IMR-90 (cell line): Measurements from ENCODE around the gene SCFD2. TPM values are rescaled to one million over a fixed set of nuclear protein-coding genes. Genes with fewer than 3 reads are reported as not detected.

Source experiments
- ATAC-seq: fragments of 200-7000 bp; cut with Tn5 transposase; 2 replicates; pipeline ENCODE4 v1.9.1; 2020; ENCODE audit warnings: low read depth, mild to moderate bottlenecking, moderate library complexity
- BruUV-seq: library from RNA; stranded (reverse); fragments of 400-500 nt; replicated peaks from 2 replicates; lab custom pipeline; 2021; lab: Mats Ljungman, UMichigan
- CTCF ChIA-PET: fragments of 300-600 bp; formaldehyde crosslinking; extraction: SDS; loops from one replicate; lab custom pipeline; 2021; ENCODE audit warnings: antibody characterized with exemption; lab: Yijun Ruan, JAX
- POLR2A ChIA-PET: fragments of 300-600 bp; sonication (Branson Sonifier 250); formaldehyde crosslinking; loops from one replicate; lab custom pipeline; 2022; ENCODE audit warnings: antibody characterized with exemption; ENCODE audit not compliant: unreplicated experiment; lab: Charles Lee
- DNase-seq: peaks from one replicate; pipeline ENCODE4 v3.0.0; 2013
- H2AFZ ChIP-seq: replicated peaks from 2 replicates; pipeline ENCODE3; 2013; ENCODE audit warnings: low read length, mild to moderate bottlenecking; ENCODE audit not compliant: poor library complexity
- H2AK5ac ChIP-seq: 2 replicates; pipeline ENCODE4 v1.6.1; 2013; ENCODE audit warnings: low read depth, low read length, inconsistent platforms
- H2AK9ac ChIP-seq: replicated peaks from 2 replicates; pipeline ENCODE3; 2013; ENCODE audit warnings: mild to moderate bottlenecking, low read depth, low read length, moderate library complexity; ENCODE audit not compliant: poor library complexity
- H2BK120ac ChIP-seq: 2 replicates; pipeline ENCODE4 v1.6.1; 2013; ENCODE audit warnings: low read depth, low read length, inconsistent platforms
- H2BK15ac ChIP-seq: 3 replicates; pipeline ENCODE4 v1.6.1; 2013; ENCODE audit warnings: low read depth, low read length, inconsistent platforms
- H2BK20ac ChIP-seq: 2 replicates; pipeline ENCODE4 v1.6.1; 2013; ENCODE audit warnings: low read depth, mild to moderate bottlenecking, inconsistent platforms, low read length, moderate library complexity
- H2BK5ac ChIP-seq: 2 replicates; pipeline ENCODE4 v1.6.1; 2013; ENCODE audit warnings: mild to moderate bottlenecking, low read depth, low read length, inconsistent platforms; ENCODE audit not compliant: poor library complexity, severe bottlenecking
- H3K14ac ChIP-seq: replicated peaks from 2 replicates; pipeline ENCODE4 v1.6.1; 2013; ENCODE audit warnings: low read depth, low read length, inconsistent platforms
- H3K18ac ChIP-seq: 2 replicates; pipeline ENCODE4 v1.6.1; 2013; ENCODE audit warnings: low read depth, low read length, control low read depth
- H3K23ac ChIP-seq: 2 replicates; pipeline ENCODE4 v1.6.1; 2013; ENCODE audit warnings: low read depth, low read length, inconsistent platforms
- H3K27ac ChIP-seq: 2 replicates; pipeline ENCODE4 v1.5.1; 2013; ENCODE audit warnings: mild to moderate bottlenecking, control low read depth, low read length; ENCODE audit not compliant: insufficient read depth
- H3K27me3 ChIP-seq: 2 replicates; pipeline ENCODE4 v1.6.1; 2013; ENCODE audit warnings: low read length; ENCODE audit not compliant: control insufficient read depth, insufficient read depth
- H3K36me3 ChIP-seq: 2 replicates; pipeline ENCODE4 v1.6.1; 2013; ENCODE audit warnings: low read length, mixed read lengths; ENCODE audit not compliant: control insufficient read depth, insufficient read depth
- H3K4ac ChIP-seq: 2 replicates; pipeline ENCODE4 v1.6.1; 2013; ENCODE audit warnings: low read depth, low read length, inconsistent platforms
- H3K4me1 ChIP-seq: 2 replicates; pipeline ENCODE4 v1.6.1; 2013; ENCODE audit warnings: low read length, mixed read lengths; ENCODE audit not compliant: control insufficient read depth, insufficient read depth
- H3K4me2 ChIP-seq: 2 replicates; pipeline ENCODE4 v1.6.1; 2013; ENCODE audit warnings: low read depth, mild to moderate bottlenecking, control low read depth, low read length, moderate library complexity
- H3K4me3 ChIP-seq: 2 replicates; pipeline ENCODE4 v1.5.1; 2013; ENCODE audit warnings: low read depth, mild to moderate bottlenecking, control low read depth, low read length, moderate library complexity; ENCODE audit not compliant: insufficient read depth
- H3K56ac ChIP-seq: 2 replicates; pipeline ENCODE4 v1.6.1; 2013; ENCODE audit warnings: low read length, inconsistent platforms; ENCODE audit not compliant: insufficient read depth; ENCODE audit errors: extremely low read depth
- H3K79me1 ChIP-seq, 2 experiments: 2 replicates each; pipeline ENCODE4 v1.6.1; 2013; ENCODE audit warnings: low read length in 2 of 2, inconsistent platforms in 1 of 2, low read depth in 1 of 2
- H3K9ac ChIP-seq: 2 replicates; pipeline ENCODE4 v1.6.1; 2013; ENCODE audit warnings: low read depth, low read length, control low read depth
- H3K9me1 ChIP-seq: 2 replicates; pipeline ENCODE4 v1.6.1; 2013; ENCODE audit warnings: low read length, inconsistent platforms; ENCODE audit not compliant: insufficient read depth
- H3K9me3 ChIP-seq: 2 replicates; pipeline ENCODE4 v1.6.1; 2013; ENCODE audit warnings: low read length; ENCODE audit not compliant: control insufficient read depth, insufficient read depth
- H4K20me1 ChIP-seq: 2 replicates; pipeline ENCODE4 v1.6.1; 2013; ENCODE audit warnings: low read length, inconsistent platforms; ENCODE audit not compliant: insufficient read depth
- H4K5ac ChIP-seq: 2 replicates; pipeline ENCODE4 v1.6.1; 2013; ENCODE audit warnings: mild to moderate bottlenecking, low read depth, low read length, control low read depth
- H4K8ac ChIP-seq, 2 experiments: 2 replicates each; pipeline ENCODE4 v1.6.1; 2013; ENCODE audit warnings: low read depth in 2 of 2, low read length in 2 of 2, control low read depth in 1 of 2, inconsistent platforms in 1 of 2
- H4K91ac ChIP-seq: 2 replicates; pipeline ENCODE4 v1.6.1; 2013; ENCODE audit warnings: low read depth, low read length, inconsistent platforms; ENCODE audit not compliant: insufficient read depth
- BHLHE40 ChIP-seq: fragments of 150-350 bp; IDR thresholded peaks from 2 replicates; pipeline ENCODE4 v1.6.1; 2016; ENCODE audit warnings: mild to moderate bottlenecking, low read depth, low read length
- CEBPB ChIP-seq: IDR thresholded peaks from 2 replicates; pipeline ENCODE4 v1.6.1; 2012; ENCODE audit warnings: low read depth, low read length, improper control_type of control experiment
- FOS ChIP-seq: fragments of 150-350 bp; IDR thresholded peaks from 2 replicates; pipeline ENCODE4 v1.6.1; 2016; ENCODE audit warnings: low read depth, low read length
- MAZ ChIP-seq: IDR thresholded peaks from 2 replicates; pipeline ENCODE4 v1.6.1; 2012; ENCODE audit warnings: low read depth, mild to moderate bottlenecking, low read length, improper control_type of control experiment, moderate library complexity, borderline replicate concordance
- NFE2L2 ChIP-seq: fragments of 150-350 bp; IDR thresholded peaks from 2 replicates; pipeline ENCODE4 v1.6.1; 2016; ENCODE audit warnings: low read depth, mild to moderate bottlenecking, low read length
- RAD21 ChIP-seq: IDR thresholded peaks from 2 replicates; pipeline ENCODE4 v1.6.1; 2012; ENCODE audit warnings: low read length, improper control_type of control experiment
- RCOR1 ChIP-seq: IDR thresholded peaks from 2 replicates; pipeline ENCODE4 v1.6.1; 2012; ENCODE audit warnings: mild to moderate bottlenecking, low read length, improper control_type of control experiment; ENCODE audit not compliant: insufficient replicate concordance
- RFX5 ChIP-seq: IDR thresholded peaks from 2 replicates; pipeline ENCODE4 v1.8.0; 2012; ENCODE audit warnings: low read depth, mild to moderate bottlenecking, low read length, moderate library complexity
- WGBS, 2 experiments: methylation state at CpG; one replicate each; pipeline versions ENCODE4 v1.1.5 to v1.1.7; 2013; ENCODE audit warnings: missing lambda C conversion rate in 2 of 2; ENCODE audit not compliant: insufficient read length in 1 of 2; ENCODE audit errors: extremely low coverage in 2 of 2; 5-methylcytosine and 5-hydroxymethylcytosine counted together
- dilution Hi-C: fragments of 300-500 bp; cut with HindIII; formaldehyde crosslinking; loops from one replicate; pipeline ENCODE4 v1.14.3; 2018; ENCODE audit warnings: low sequenced_read_pairs; ENCODE audit not compliant: unreplicated experiment
- in situ Hi-C: fragments of 300-500 bp; cut with MboI; formaldehyde crosslinking; loops from 3 replicates; pipeline ENCODE4 v1.14.3; 2019; ENCODE audit warnings: low sequenced_read_pairs, inconsistent platforms, mixed read lengths
- intact Hi-C: fragments of 100-400 bp; cut with micrococcal nuclease; formaldehyde crosslinking; loops from 2 replicates; pipeline ENCODE4 v1.10.0; 2022
- polyA plus RNA-seq, 3 experiments: library from polyadenylated mRNA; depleted of rRNA; stranded (reverse); fragments of >200 nt; gene quantifications; 2 replicates each; pipeline ENCODE4 v1.2.3, GENCODE V29; 2012; ENCODE audit warnings: low replicate concordance in 1 of 3
- total RNA-seq: library from RNA; depleted of rRNA; stranded (reverse); fragments of >200 nt; gene quantifications from 2 replicates; pipeline ENCODE4 v1.2.3, GENCODE V29; 2012
- TF ChIP-seq, protein P1 (sequence below): fragments of 150-350 bp; IDR thresholded peaks from 2 replicates; pipeline ENCODE4 v1.6.1; 2016; ENCODE audit warnings: low read depth, mild to moderate bottlenecking, low read length, moderate library complexity, borderline replicate concordance
- TF ChIP-seq, protein P2 (sequence below): fragments of 150-350 bp; IDR thresholded peaks from 2 replicates; pipeline ENCODE4 v1.6.1; 2017; ENCODE audit warnings: mild to moderate bottlenecking, antibody characterized with exemption, low read length, low read depth

SCFD2 gene
- total and polyA plus RNA-seq, 2 of the 4 experiments (the other 2 are of a cell fraction), result 18.9 to 62.4 TPM

DNA sequence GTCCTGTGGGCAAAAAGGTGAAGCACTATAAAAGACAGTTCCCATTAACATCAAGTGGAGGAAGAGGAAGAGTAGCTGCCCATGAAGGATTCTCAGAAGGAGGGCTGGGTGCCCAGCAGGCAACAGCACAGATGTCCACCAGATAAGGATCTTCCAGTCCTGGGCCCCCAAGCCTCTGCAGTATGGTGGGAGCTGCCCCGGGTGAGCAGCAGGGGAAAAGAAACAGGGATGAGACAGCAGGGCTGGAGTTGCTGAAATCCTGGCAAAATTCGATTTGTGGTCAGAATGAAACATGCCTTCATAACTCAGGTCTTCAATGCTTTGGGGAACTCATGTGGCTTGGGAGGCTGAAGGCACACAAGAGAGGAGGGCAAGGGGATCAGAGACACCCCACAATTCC lies 409.2 kb downstream of the SCFD2 start:
- Histone ChIP-seq H2AFZ (peak overlapping the region; percentile 13), H2AK9ac (no peak overlapping the region), H2BK15ac (peak overlapping the region; percentile 95; the same call in 1 of the 3 replicates), H3K4me3 (no peak overlapping the region), H4K20me1 (no peaks in the 10 kb centered on the region), H3K18ac (peak overlapping the region; percentile 95), H4K5ac (peak overlapping the region; percentile 32), H3K36me3 (no peaks in the 10 kb centered on the region), H2BK5ac (no peak overlapping the region), H4K91ac (peak overlapping the region; percentile 93), H3K4ac (peak overlapping the region; percentile 76), H3K79me1 (peaks cover 0 to 11% of the 10 kb centered on the region in 2 experiments; a peak in 2 of 4 replicates), H3K9me1 (peaks cover 22% of the 10 kb centered on the region), H2BK120ac (peak overlapping the region; percentile 97), H3K23ac (peak overlapping the region; percentile 96), H3K9ac (no peak overlapping the region), H4K8ac (peak overlapping the region; percentile 12 to 44; a peak in 1 of 4 replicates), H2BK20ac (peak overlapping the region; percentile 95), H3K56ac (no peak overlapping the region; the same call in 1 of the 2 replicates), H3K27me3 (no peaks in the 10 kb centered on the region), H3K4me1 (peaks cover 39% of the 10 kb centered on the region), H3K9me3 (no peaks in the 10 kb centered on the region), H3K4me2 (no peak overlapping the region), H2AK5ac (peak overlapping the region; percentile 87; the same call in 1 of the 2 replicates), H3K14ac (peak overlapping the region; percentile 67), H3K27ac (peak overlapping the region; percentile 84; the same call in 1 of the 2 replicates)
- no peak for TF ChIP-seq CEBPB
- TF ChIP-seq RCOR1, result no peak
- TF ChIP-seq FOS, result no peak
- no peak for TF ChIP-seq MAZ
- TF ChIP-seq RAD21, result no peak
- TF ChIP-seq, protein P1, sequence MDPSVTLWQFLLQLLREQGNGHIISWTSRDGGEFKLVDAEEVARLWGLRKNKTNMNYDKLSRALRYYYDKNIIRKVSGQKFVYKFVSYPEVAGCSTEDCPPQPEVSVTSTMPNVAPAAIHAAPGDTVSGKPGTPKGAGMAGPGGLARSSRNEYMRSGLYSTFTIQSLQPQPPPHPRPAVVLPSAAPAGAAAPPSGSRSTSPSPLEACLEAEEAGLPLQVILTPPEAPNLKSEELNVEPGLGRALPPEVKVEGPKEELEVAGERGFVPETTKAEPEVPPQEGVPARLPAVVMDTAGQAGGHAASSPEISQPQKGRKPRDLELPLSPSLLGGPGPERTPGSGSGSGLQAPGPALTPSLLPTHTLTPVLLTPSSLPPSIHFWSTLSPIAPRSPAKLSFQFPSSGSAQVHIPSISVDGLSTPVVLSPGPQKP, result no peak
- TF ChIP-seq NFE2L2, result no peak
- TF ChIP-seq, protein P2, sequence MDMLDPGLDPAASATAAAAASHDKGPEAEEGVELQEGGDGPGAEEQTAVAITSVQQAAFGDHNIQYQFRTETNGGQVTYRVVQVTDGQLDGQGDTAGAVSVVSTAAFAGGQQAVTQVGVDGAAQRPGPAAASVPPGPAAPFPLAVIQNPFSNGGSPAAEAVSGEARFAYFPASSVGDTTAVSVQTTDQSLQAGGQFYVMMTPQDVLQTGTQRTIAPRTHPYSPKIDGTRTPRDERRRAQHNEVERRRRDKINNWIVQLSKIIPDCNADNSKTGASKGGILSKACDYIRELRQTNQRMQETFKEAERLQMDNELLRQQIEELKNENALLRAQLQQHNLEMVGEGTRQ, result no peak
- no peak for TF ChIP-seq RFX5
- TF ChIP-seq BHLHE40, result no peak
- ChIA-PET POLR2A (no interaction called here), CTCF (interaction anchor here (0.7 kb wide), 1 partner anchor 45 kb away, joined by 3 read pairs; no protein-coding TSS in a partner anchor)
- WGBS, 2 experiments, result no CpG with 5 or more reads among the region's 2 CpGs
- intact Hi-C loops, result loop anchor here (5.0 kb wide), 3 partner anchors 44 to 94 kb away; partner anchors contain the start of gene RASL11B
- dilution Hi-C loops, result no loop called here
- DNase-seq (peak; percentile 33), ATAC-seq (no peak)
- no TSS peak for BruUV-seq
- in situ Hi-C loops, result no loop called here
